ENCODE results near the gene SAMD4B.
A peak's percentile ranks its signal among the peaks of the same experiment; 100 is the strongest.

The SAMD4B gene

GRCh38 chr19:39410017-39410830 is 68.0 kb downstream of the SAMD4B start:
- no peak for DNase-seq (ENCODE audit: low spot score)

DNA sequence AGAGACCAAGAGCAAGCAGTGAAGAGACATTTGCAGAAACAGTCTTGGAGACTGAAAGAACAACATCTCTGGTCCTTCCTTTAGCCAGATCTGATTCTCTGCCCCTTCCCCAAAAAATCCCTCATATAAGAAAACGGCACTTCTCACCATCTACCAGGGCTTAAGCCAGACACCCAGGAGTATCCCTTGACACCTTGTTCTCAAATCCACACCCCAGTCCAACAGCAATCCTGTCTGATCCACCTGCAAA is 68.5 kb downstream of the SAMD4B start:
- no peak for DNase-seq (ENCODE audit: low spot score)

DNA sequence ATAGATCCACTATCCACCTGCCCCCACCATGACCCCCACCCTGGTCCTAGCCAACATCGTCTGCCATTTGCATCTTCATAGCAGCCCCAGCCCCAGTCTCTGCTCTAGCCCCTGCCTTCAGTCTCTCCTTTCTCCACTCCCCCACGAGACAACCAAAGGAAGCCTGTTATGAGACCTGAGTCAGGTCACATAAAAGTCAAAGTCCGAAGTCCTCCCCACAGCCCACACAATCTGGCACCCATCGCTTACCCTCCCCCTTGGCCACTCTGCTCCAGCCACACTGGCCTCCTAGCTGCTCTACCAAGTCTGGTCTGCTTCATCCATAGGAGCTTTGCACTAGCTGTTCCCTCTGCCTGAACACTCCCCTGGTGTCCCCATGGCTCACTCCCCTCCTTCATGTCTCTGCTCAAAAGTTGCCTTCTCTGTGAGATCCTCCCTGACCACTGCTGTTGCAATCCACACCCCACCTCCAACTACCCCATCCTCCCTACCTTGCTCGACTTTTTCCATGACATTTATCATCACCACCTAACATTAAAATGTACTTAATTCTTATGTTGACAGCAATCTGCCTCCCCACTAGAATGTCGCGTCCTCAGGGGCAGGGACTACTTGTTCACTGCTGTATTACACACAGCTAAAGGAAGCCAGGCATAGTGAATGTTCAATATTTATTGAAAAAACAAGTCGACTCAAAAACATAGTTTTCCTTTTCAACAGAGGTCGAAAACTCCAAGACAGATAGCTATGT is 69.0 kb downstream of the SAMD4B start:
- DNase-seq (ENCODE audit: low spot score): peak; percentile 84

DNA sequence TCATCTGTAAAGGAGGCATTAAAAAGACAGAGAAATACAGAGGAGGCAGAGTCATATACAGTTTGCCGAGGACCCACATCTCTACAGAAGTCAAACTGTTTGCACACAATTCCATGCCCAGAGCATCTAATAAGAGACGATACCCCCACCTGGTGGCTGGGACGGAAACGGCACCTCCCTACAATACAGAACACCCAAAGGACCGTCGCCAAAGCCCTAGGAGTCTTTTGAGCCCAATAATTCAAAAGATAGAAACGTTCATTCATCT is 69.5 kb downstream of the SAMD4B start:
- DNase-seq (ENCODE audit: low spot score): peak; percentile 92

DNA sequence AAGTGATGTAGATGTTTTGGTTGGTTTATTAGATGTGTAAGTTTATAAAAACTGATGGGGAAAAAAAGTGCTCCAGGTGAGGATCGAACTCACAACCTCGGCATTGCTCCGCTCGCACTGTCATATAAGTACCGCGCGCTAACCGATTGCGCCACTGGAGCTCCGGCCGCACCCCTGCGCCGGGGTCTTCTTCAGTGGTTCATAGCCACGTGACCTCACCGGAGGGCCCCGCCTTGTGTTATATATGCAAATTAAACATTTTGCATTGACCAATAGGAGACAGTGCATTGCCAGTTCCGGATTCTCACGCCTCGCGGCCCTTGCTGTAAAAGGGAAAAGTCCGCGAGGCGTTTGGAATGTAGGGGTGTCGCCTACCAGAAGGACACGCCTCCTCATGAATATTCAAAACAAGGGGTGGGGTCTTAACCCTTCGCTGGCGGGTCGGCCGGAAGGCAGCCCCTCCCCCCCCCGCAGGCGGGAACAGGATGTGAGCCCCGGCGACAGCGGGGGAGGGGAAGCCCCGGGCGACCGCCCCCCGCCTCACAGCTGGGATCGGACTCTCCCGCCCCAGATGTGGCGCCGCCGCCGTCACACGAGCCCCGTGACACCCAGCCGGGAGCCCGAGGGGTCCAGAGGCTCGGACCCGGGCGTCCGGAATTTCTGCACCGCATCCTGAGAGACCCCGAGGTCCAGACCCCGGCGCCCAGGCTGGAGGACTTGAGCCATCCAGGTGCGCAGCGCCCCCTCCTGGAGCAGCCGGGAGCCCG is 70.1 kb downstream of the SAMD4B start, which contains the start of gene PLEKHG2:
Gene PLEKHG2 (plus strand): TSS at position 570 of the 767 bp plus-strand sequence. CDS start 1,418 bp downstream, outside the sequence.
- peak; percentile 98 for DNase-seq (ENCODE audit: low spot score)

DNA sequence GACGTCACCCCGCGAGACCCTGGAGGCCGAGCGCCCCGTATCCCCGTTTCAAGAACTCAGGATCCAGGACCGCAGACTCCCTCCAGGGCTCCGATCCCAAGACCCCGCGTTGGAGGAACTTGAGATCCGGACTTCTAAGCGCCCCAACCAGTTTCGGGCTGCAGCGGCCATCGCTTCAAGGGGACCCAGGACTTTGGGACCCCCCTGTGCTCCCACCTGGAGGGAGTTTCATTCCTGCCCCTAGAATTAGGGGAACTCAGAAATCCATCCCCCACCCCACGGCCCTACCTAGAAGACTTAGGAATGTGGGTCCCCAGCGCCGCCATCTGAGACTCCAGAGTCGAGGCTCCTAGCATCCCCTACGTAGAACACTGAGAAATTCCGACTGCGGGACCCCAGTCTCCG is 70.6 kb downstream of the SAMD4B start:
- no peak for DNase-seq (ENCODE audit: low spot score)

GRCh38 chr19:39413272-39413910 is 71.2 kb downstream of the SAMD4B start:
- DNase-seq (ENCODE audit: low spot score): peak; percentile 81

- DNase-seq (ENCODE audit: low spot score): peak; percentile 83
These were observed 71.8 kb downstream of the SAMD4B start for GRCh38 chr19:39413911-39414608.

DNA sequence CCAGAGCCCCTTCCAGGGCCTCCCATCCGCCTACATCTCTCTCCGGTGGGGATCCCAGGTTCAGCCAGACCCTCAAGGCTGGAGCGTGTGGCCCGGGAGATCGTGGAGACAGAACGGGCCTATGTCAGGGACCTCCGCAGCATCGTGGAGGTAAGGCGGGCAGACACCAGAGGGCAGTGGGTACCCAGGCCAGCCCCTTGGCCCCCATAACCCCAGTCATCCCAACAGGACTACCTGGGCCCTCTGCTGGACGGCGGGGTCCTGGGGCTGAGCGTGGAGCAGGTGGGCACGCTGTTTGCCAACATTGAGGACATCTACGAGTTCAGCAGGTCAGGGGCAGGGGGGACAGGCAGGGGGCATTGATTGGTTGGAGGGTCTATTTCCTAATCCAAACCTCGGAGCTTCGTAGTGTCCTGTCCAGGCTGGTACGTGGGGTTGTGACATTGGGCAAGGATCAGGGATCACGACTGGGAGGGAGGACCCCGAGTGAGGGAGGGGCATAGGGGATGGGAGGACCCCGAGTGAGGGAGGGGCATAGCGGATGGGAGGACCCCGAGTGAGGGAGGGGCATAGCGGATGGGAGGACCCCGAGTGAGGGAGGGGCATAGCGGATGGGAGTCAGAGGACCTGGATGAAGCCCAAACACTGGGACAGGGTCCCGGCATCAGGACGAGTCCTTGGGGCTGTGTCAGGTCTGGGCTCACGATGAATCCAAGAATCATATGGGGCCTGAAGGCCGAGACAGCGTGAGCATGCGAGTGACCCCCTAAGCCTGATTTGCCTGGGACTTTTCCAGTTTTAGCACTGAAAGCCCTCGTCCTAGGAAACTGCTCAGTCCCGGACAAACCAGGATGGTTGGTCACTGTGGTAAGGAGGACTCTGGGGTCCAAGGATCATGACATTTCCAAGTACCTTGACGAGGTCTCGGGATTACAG is 73.2 kb downstream of the SAMD4B start:
- no peak for DNase-seq (ENCODE audit: low spot score)

- DNase-seq (ENCODE audit: low spot score): no peak
These were observed 74.2 kb downstream of the SAMD4B start for GRCh38 chr19:39416152-39417120.

GRCh38 chr19:39417463-39418181 is 75.4 kb downstream of the SAMD4B start:
- DNase-seq (ENCODE audit: low spot score): no peak

- DNase-seq (ENCODE audit: low spot score): no peak
These were observed 76.8 kb downstream of the SAMD4B start for GRCh38 chr19:39419003-39419402.

DNA sequence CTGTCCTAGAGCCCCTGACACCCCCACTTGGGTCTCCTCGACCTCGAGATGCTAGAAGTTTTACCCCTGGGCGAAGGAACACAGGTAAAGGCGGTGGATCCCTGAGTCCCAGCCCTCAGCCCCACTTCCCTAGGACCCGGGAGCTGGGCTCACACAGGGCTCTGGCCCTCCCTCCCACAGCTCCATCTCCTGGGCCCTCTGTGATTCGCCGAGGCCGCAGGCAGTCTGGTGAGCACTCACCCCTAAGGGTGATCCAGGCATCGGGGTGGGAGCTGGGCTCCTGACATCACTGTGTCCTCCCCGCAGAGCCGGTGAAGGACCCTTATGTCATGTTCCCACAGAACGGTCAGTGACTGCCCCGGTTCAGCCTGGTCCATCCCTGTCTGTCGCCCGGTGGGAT is 78.5 kb downstream of the SAMD4B start:
- no peak for DNase-seq (ENCODE audit: low spot score)

GRCh38 chr19:39422020-39422419 is 79.8 kb downstream of the SAMD4B start:
- DNase-seq (ENCODE audit: low spot score): no peak

- DNase-seq (ENCODE audit: low spot score): no peak
These were observed 81.3 kb downstream of the SAMD4B start for GRCh38 chr19:39423258-39424086.

- DNase-seq (ENCODE audit: low spot score): no peak
These were observed 82.7 kb downstream of the SAMD4B start for GRCh38 chr19:39424934-39425333.

DNA sequence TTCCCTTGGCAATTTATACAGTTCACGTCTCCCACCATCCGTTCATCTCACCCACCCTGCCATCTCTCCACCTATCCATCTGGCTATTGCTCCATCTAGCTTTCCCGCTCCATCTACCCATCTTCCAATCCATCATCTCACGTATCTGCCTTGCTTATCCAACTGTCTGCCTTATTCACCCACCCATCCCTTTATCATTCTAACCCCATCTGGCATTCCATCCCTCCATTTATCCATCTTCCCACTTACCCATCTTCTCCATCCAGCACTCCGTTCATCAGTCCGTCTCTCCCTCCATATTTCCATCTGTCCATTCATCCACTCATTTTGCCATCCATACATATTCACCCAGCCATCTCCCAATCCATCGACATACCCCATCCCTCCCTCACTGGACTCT is 83.5 kb downstream of the SAMD4B start:
- no peak for DNase-seq (ENCODE audit: low spot score)

- no peak for DNase-seq (ENCODE audit: low spot score)
These were observed 83.9 kb downstream of the SAMD4B start for GRCh38 chr19:39426170-39426569.
